GM18907 (cell line): Measurements from ENCODE around the gene TMEM200C.
A peak's percentile ranks its signal among the peaks of the same experiment; 100 is the strongest.
"Not testable (repeated sequence)": the region's sequence is repeated elsewhere in the genome, so short reads cannot be mapped to it uniquely, and the experiment has no call there.

Experiments
- ATAC-seq: cut with Tn5 transposase; IDR thresholded peaks from one replicate; pipeline ENCODE4 v1.9.1; 2021; ENCODE audit warnings: mild to moderate bottlenecking, moderate library complexity; ENCODE audit not compliant: unreplicated experiment

Gene TMEM200C

DNA sequence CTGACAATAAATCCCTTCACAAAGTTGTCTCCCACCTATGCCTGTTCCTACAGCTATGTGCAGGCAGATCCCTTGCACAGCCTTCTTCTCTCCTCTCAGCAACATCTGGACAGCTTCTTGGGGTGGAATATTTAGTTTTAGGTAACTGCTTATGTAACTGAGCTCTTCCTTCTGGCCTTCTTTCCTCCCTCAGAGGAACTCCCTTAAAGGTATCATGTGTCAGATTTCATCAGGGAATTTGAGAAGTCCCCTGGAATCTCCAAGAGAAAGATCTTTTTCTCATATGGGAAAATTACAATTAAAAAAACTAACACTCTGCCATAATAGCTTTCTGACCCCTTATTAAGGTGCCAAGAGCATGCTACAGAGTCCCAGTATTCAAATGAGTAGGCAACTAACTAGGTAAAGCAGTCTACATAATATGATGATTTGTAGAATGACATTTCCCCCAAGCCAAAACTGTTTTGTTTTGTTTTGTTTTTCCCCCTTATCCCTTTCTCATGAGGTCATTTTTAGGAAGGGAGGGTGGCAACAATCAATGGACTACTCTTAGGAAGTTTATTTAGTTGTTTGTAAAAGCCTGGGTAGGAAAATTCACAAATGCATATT, 2.4 kb downstream of the TMEM200C start:
- ATAC-seq, result no peak

GRCh38 chr18:5891854-5892215, 3.5 kb downstream of the TMEM200C start:
- no peak for ATAC-seq

DNA sequence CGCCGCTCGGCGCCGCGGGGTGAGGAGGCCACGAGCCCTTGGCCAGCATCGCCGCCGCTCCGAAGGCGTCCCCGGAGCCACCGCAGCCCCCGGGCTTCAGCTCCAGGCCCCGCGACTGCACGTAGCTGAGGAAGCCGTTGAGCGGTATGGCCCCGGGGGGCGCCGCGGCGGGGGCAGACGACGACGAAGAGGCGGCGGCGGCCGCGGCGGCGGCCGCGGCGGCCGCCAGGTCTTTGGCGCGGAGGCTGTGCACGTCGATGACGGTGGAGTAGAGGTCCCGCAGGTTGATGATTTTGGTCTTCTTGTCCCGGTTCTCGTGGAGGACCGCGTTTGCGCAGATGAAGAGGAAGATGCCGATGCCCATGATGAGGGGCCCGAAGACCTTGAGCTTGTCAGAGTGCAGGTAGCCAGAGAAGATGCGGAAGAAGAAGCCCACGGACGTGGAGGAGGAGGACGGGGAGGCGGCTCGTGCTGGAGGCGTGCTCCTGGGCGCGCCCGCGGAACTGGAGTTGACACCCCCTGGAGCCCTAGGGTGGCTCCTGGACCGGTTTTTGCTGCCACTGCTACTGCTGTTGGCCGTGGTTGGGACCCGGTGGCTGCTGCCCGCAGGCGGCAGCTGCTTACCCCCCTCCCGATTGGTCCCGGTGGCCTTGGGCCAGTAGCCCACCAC, 4.0 kb downstream of the TMEM200C start:
- ATAC-seq, result no peak

GRCh38 chr18:5890331-5891183, 4.8 kb downstream of the TMEM200C start:
- peak; percentile 90 for ATAC-seq

DNA sequence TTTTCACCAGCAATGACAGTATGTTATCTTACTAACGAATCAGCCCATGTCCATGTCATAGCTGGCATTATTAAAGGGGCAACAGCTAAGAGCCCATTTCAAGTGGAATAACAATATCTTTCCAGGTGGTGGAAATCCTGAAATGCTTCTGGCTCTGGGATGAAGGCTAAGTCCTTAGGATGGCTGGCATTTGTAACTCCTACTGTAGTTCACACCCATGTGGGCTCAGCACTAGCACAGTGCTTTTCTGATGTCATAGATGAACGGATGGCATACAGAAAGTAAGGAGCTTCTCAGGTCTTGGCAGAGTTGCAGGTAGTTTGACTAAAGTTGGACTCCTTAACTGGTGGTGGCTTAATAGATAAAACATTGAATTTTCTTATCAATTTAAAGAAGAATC, 10.0 kb downstream of the TMEM200C start:
- ATAC-seq, result no peak

GRCh38 chr18:5884375-5884774, 10.9 kb downstream of the TMEM200C start:
- no peak for ATAC-seq

DNA sequence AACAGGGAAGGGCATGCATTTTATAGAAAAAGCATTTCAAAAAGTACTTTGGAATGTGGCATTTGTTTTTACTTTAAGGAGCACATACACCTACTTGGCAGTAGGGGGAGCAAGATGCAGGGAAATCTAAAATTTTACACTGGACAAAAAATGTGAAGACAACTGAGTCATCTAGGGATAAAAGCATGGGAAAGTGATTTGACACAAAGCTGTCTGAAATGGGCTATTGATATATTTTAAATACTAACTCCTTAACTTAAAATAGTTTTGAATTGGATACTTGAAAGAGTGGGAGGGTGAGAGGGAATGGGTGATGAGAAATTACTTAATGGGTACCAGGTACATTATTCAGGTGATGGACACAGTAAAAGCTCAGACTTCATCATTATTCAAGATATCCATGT, 15.8 kb downstream of the TMEM200C start:
- ATAC-seq, result no peak

DNA sequence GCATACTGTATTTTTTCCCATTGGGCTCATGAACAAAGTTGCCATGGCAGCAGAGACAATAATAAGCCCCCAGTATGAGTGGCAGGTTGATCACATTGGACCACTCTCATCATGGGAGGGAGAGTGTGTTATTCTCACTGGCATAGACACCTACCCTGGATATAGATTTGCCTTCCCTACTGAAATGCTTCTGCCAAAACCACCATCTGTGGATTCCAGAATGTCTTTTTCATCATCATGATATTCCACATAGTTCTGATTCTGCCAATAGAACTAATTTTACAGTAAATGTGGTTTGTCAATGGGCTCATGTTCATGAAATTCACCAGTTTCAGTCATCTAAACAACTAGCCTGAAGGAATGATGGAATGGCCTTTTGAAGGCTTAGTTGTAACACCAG, 18.4 kb downstream of the TMEM200C start:
- ATAC-seq, result no peak

DNA sequence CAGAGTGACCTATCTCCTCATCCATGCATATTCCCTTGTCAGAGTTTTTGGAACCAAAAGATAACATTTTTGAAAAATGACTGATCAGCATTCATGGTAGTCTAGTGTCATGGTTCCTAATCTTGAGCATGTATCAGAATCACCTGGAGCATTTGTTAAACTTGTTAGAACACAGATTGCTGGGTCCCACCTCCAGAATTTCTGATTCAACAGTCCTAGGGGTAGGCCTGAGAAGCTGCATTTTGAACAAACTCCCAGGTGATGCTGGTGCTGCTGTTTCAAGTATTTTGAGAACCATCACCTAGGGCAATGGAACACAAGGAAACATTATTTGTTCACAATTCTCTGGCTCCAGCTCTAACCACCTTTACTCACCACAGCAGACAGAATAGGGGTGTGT, 21.0 kb downstream of the TMEM200C start:
- no peak for ATAC-seq

DNA sequence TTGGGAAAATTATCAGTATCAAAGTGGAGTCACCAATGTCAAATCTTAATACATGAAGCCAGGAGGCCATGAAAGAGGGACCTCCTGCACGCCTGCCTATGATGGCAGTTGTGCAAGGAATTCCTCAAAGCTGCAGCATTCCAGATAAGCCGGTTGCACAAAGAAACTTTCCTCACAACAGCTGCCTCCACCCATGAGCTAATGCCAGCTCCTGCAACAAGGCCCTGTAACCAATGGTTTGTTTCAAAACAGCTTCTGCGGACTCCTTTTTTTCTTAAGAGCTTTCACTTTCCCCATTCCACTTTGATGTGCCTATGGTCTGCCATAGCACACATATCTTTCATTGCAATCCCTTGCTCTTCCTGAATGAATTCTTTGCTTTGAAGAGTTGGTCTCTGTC, 22.4 kb downstream of the TMEM200C start:
- no peak for ATAC-seq

- no peak for ATAC-seq
These were observed 23.9 kb downstream of the TMEM200C start for GRCh38 chr18:5871426-5871825.

DNA sequence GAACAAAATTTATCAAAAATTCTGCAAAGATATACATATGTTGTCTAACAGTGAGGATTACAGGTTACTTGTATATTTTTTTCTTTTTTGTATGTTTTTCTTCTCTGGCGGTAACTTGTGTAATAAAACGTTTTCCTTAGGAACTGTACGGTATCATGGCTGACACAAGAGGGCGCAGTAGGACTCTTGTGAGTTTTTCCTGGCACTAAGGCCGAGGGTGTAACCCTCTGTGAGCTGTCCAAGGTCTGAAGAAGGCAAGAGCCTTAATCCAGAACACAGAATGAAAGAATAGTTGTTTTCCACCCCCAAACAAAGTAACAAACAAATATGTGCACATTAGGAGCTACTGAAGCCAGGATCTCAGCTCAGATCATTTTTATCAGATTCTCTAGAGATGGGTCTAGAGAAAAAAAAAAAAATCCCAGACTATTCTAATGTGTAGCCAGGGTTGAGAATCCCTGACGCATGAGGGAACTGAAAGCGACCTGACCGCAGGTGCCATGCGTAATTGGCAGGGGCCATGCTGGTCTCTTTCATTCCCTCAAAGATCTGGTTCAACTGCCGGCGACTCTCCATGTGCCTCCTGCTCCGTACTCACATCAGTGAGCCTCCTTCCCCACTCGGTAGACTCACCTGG, 27.0 kb downstream of the TMEM200C start:
- peak; percentile 90 for ATAC-seq

GRCh38 chr18:5865521-5865920, 29.8 kb downstream of the TMEM200C start:
- ATAC-seq, result no peak

DNA sequence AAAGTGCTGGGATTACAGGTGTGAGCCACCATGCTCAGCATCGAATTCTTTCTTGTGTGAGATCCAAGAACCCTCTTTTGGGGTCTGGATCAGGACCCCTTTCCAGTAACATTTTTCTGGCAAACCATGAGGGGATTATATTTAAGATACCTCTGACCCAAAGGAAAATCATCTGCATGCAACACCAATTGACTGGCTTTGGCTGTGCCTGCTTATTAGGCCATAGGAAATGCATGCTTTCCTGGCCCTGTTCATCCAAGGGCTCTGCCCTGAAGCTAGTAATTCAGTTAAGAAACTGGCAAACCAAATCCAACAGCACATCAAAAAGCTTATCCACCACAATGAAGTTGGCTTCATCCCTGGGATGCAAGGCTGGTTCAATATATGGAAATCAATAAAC, 33.2 kb downstream of the TMEM200C start:
- ATAC-seq, result not testable (repeated sequence)

- no peak for ATAC-seq
These were observed 38.1 kb downstream of the TMEM200C start for GRCh38 chr18:5857180-5857579.

DNA sequence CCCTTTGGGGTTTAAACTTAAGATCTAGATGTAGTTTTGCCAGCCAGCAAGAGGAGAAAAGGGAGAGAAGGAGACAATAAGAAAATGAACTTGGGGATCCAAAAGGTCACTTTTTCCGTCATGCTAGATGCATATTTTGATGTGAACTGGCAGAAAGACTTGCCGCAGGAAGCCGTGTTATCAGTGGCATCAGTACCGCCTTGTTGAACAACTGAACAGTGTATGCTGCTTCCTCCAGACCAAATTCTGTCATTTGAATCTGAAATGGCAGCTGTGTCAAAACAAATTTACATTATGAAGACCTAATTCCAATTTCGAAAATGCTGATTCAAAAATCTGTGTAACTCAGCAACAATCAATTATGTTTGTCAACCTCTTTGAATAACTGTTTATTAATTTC, 42.1 kb downstream of the TMEM200C start:
- no peak for ATAC-seq

- ATAC-seq, result no peak
These were observed 43.3 kb downstream of the TMEM200C start for GRCh38 chr18:5851998-5852397.

GRCh38 chr18:5842653-5843052, 52.7 kb downstream of the TMEM200C start:
- ATAC-seq, result no peak

- ATAC-seq, result no peak
These were observed 53.8 kb downstream of the TMEM200C start for GRCh38 chr18:5841518-5841917.

DNA sequence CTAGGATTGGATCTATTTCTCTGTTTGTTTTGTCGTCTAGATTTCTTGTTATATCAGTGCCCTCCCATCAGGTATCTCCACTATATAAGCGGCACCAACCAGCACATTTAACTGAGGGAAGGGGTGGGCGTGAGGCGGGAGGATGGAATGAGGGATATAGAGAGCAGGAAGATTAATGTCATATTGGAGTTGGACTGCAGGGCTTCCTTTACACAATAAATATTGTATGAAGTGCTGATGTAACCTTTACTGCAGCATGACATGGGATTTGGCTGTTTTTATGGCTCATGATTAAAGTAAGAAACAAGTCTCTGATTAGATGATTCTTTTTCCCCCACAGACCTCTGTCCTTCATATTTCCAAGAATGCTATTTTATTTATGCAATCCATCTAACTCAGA, 54.8 kb downstream of the TMEM200C start:
- ATAC-seq, result no peak

- ATAC-seq, result no peak
These were observed 55.3 kb downstream of the TMEM200C start for GRCh38 chr18:5840025-5840424.

GRCh38 chr18:5839102-5839501, 56.2 kb downstream of the TMEM200C start:
- no peak for ATAC-seq
